HG02970 (cell line): ENCODE measurements around the gene APH1B.

ENCODE experiments used
- ATAC-seq: cut with Tn5 transposase; IDR thresholded peaks from one replicate; pipeline ENCODE4 v1.9.1; 2021; ENCODE audit warnings: mild to moderate bottlenecking, moderate library complexity, moderate number of reproducible peaks; ENCODE audit not compliant: unreplicated experiment, low FRiP score

Gene APH1B

GRCh38 chr15:63251701-63252100 is 25.7 kb upstream of the APH1B start:
- no peak for ATAC-seq

- ATAC-seq: no peak
Measured at GRCh38 chr15:63252292-63252691, 25.1 kb upstream of the APH1B start.

- no peak for ATAC-seq
Measured at GRCh38 chr15:63254991-63255390, 22.4 kb upstream of the APH1B start.

GRCh38 chr15:63255489-63255990 is 21.9 kb upstream of the APH1B start:
- ATAC-seq: no peak

- no peak for ATAC-seq
Measured at GRCh38 chr15:63256433-63257274, 20.8 kb upstream of the APH1B start.

- no peak for ATAC-seq
Measured at GRCh38 chr15:63258658-63259057, 18.7 kb upstream of the APH1B start.

GRCh38 chr15:63260791-63261190 is 16.6 kb upstream of the APH1B start:
- ATAC-seq: no peak

- no peak for ATAC-seq
Measured at GRCh38 chr15:63261311-63261710, 16.1 kb upstream of the APH1B start.

- ATAC-seq: no peak
Measured at GRCh38 chr15:63263519-63263918, 13.9 kb upstream of the APH1B start.

- no peak for ATAC-seq
Measured at GRCh38 chr15:63264688-63265293, 12.6 kb upstream of the APH1B start.

- no peak for ATAC-seq
Measured at GRCh38 chr15:63274427-63274826, 3.0 kb upstream of the APH1B start.

GRCh38 chr15:63276342-63277037 is 915 bp upstream of the APH1B start:
- no peak for ATAC-seq

- ATAC-seq: no peak
Measured at GRCh38 chr15:63277893-63278456, 570 bp downstream of the APH1B start.

- ATAC-seq: no peak
Measured at GRCh38 chr15:63283126-63283525, 5.7 kb downstream of the APH1B start.

- no peak for ATAC-seq
Measured at GRCh38 chr15:63284335-63284734, 6.9 kb downstream of the APH1B start.

- no peak for ATAC-seq
Measured at GRCh38 chr15:63287109-63287508, 9.7 kb downstream of the APH1B start.

- no peak for ATAC-seq
Measured at GRCh38 chr15:63288342-63288741, 10.9 kb downstream of the APH1B start.

- ATAC-seq: no peak
Measured at GRCh38 chr15:63288778-63289378, 11.5 kb downstream of the APH1B start.

GRCh38 chr15:63291507-63291906 is 14.1 kb downstream of the APH1B start:
- no peak for ATAC-seq

- no peak for ATAC-seq
Measured at GRCh38 chr15:63292241-63292640, 14.8 kb downstream of the APH1B start.

GRCh38 chr15:63292771-63293170 is 15.4 kb downstream of the APH1B start:
- ATAC-seq: no peak
